D721Med (cell line): ENCODE data around the gene DNAJB12.
"Not testable (repeated sequence)": the region's sequence is repeated elsewhere in the genome, so short reads cannot be mapped to it uniquely, and the experiment has no call there.

Experiments used
- DNase-seq: peaks from one replicate; pipeline ENCODE4 v3.0.0; 2011; ENCODE audit warnings: low spot score; ENCODE audit not compliant: insufficient read length
- FAIRE-seq: peaks from 2 replicates; lab custom pipeline; 2011; peaks lifted over from hg19 to GRCh38; lab: Jason Lieb, UNC
- TF ChIP-seq, protein P1 (sequence below): IDR thresholded peaks from 2 replicates; pipeline ENCODE4 v1.5.1; 2012; ENCODE audit warnings: mild to moderate bottlenecking, control low read depth; ENCODE audit not compliant: insufficient read depth; ENCODE audit errors: missing control alignments

Gene DNAJB12

GRCh38 chr10:72354356-72355213 is at the start of gene DNAJB12:
Gene DNAJB12 (minus strand): TSS chr10:72354919. CDS start chr10:72354897, 22 bp downstream.
- TF ChIP-seq, protein P1, sequence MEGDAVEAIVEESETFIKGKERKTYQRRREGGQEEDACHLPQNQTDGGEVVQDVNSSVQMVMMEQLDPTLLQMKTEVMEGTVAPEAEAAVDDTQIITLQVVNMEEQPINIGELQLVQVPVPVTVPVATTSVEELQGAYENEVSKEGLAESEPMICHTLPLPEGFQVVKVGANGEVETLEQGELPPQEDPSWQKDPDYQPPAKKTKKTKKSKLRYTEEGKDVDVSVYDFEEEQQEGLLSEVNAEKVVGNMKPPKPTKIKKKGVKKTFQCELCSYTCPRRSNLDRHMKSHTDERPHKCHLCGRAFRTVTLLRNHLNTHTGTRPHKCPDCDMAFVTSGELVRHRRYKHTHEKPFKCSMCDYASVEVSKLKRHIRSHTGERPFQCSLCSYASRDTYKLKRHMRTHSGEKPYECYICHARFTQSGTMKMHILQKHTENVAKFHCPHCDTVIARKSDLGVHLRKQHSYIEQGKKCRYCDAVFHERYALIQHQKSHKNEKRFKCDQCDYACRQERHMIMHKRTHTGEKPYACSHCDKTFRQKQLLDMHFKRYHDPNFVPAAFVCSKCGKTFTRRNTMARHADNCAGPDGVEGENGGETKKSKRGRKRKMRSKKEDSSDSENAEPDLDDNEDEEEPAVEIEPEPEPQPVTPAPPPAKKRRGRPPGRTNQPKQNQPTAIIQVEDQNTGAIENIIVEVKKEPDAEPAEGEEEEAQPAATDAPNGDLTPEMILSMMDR: no peak
- FAIRE-seq (no peak), DNase-seq (peak; percentile 80)

GRCh38 chr10:72395581-72395980 is 40.9 kb upstream of the DNAJB12 start:
- not testable (repeated sequence) for DNase-seq, FAIRE-seq

DNA sequence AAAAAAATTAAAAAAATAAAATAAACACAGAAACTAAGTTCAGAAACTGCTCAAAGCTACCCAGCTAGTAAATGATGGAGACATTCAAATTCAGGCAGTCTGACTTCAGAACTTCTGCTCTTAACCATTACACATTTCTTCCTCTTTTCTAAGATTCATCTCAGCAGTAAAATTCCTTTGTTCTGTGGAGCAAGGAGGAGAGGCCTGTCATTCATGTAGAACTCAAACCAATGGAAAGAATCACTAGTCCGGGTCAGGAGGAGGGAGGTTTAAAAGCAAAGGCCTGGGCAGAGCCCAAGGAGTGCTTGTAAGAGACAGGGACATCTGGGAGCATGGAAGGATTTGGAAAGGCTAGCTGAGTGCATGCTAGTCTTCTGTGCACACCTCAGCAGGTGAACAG is 37.9 kb upstream of the DNAJB12 start:
- TF ChIP-seq, protein P1: no peak
- no peak for FAIRE-seq
- DNase-seq: no peak

DNA sequence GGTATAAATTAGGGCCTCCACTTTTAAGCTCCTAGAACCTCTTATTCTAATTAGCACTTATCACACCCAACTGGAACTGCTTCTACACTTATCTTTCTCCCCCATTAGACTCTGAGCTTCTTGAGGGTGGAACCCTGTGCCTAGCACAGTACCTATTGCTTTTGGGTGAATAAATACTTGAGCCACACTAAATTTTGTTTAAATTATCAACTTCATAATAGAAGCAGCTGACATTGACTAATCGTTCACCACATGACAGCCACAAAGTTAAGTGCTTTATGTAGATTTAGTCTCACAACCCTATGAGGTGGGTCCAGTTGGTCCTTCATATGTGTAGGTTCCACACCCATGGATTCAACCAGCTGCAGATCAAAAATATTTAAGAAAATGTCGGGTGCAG is 36.0 kb upstream of the DNAJB12 start:
- TF ChIP-seq, protein P1: no peak
- FAIRE-seq: no peak

GRCh38 chr10:72389716-72390115 is 35.0 kb upstream of the DNAJB12 start:
- TF ChIP-seq, protein P1: no peak
- FAIRE-seq: no peak
- DNase-seq: no peak

More for the DNA sequence above, 36.0 kb upstream of the DNAJB12 start:
- no peak for DNase-seq

DNA sequence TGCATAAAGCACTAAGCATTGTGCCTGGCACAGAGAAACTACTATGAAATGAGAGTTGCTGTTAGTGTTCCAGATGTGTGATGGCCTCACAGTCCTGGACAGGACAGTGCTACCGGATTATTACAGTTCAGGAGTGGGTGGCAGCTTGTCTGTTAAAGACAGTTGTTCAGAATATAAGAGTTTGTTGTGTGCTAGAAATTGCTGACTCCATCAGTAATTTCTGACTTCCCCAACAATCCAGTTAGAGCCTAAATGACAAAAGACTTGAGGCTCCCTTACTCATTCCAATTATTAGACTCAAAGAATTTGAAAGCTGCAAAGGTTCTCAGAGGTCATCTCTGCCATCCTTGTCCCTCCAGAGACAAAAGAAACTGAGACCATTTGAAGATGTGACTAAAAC is 34.3 kb upstream of the DNAJB12 start:
- TF ChIP-seq, protein P1: no peak
- DNase-seq: no peak
- FAIRE-seq: no peak

GRCh38 chr10:72388062-72388461 is 33.3 kb upstream of the DNAJB12 start:
- DNase-seq (no peak), FAIRE-seq (no peak)
- TF ChIP-seq, protein P1: no peak
